Fibroblast of lung (primary cell): ENCODE measurements around the gene TMEM69.

Source experiments
- CTCF ChIP-seq, 2 donors: IDR thresholded peaks in 1 of 2; conservative IDR thresholded peaks in 1 of 2; 1 replicate in 1 of 2; 2 replicates in 1 of 2; pipeline ENCODE4 v1.5.1; 2011 to 2012; ENCODE audit warnings: low read length in 2 of 2, control low read depth in 1 of 2, inconsistent platforms in 1 of 2, low read depth in 1 of 2, mild to moderate bottlenecking in 1 of 2
- EZH2 ChIP-seq: IDR thresholded peaks from 2 replicates; pipeline ENCODE4 v1.5.1; 2012; ENCODE audit warnings: low read length, control low read depth, mild to moderate bottlenecking; ENCODE audit errors: missing control alignments

- TF ChIP-seq CTCF (conservative IDR thresholded peaks at IDR 0.05 in 1 of 2, IDR thresholded peaks at IDR 0.05 in 1 of 2; ENCODE audit: low read depth in 1 of 2, low read length in 2 of 2) (no peak), EZH2 (no peak)
Observed at GRCh38 chr1:45668526-45668925, 19.5 kb upstream of the TMEM69 start.
